Measurements from ENCODE around the gene APMAP. TPM values are rescaled to one million over a fixed set of nuclear protein-coding genes. Genes with fewer than 3 reads are reported as not detected.
"Not testable (repeated sequence)": the region's sequence is repeated elsewhere in the genome, so short reads cannot be mapped to it uniquely, and the experiment has no call there.

APMAP gene
- total RNA-seq, 1 donor from 2014 or later: 28.2 TPM

DNA sequence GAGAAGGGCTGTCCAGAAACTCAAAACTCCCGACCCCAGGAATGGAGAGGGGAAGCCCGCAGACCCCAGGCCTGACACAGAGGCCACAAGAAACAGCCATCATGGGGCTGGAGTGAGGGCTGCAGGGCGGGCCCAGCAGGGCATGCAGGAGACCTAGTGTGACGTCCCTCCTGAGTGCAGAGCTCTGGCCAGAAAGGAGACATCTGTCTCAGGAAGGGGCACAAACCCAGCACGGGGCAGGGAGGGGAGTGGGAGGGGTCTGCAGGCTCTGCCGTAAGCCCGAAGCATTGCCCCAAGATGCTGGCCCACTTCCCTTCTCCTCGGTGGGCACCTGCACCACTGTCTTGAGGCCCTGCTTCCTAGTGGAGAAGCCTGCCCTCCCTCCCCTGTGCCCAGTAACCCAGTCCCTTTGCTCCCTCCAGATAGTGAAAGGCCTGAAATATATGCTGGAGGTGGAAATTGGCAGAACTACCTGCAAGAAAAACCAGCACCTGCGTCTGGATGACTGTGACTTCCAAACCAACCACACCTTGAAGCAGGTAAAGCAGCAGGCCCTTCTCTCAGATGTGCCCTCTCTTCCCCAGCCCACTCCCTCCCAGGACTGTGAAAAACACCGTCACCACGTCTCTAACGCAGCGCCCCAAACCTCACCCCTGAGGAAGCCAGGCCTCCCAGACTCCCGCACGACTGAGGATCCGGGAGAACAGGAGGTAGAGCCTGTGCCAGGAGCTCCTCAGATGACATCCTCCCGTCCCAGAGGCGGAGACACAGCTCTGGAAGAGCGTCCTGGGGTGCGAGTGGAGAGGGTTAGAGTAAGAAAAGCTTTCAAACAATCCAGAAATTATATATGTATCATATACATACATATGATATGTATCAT is 33.8 kb downstream of the APMAP start:
- DNase-seq (ENCODE audit: low spot score): peak; percentile 38
- intact Hi-C loops (cut with DNase I): no loop called here

- intact Hi-C loops (cut with DNase I): no loop called here
- DNase-seq (ENCODE audit: low spot score): peak; percentile 56
These were observed 35.1 kb downstream of the APMAP start for GRCh38 chr20:24957326-24958016.

DNA sequence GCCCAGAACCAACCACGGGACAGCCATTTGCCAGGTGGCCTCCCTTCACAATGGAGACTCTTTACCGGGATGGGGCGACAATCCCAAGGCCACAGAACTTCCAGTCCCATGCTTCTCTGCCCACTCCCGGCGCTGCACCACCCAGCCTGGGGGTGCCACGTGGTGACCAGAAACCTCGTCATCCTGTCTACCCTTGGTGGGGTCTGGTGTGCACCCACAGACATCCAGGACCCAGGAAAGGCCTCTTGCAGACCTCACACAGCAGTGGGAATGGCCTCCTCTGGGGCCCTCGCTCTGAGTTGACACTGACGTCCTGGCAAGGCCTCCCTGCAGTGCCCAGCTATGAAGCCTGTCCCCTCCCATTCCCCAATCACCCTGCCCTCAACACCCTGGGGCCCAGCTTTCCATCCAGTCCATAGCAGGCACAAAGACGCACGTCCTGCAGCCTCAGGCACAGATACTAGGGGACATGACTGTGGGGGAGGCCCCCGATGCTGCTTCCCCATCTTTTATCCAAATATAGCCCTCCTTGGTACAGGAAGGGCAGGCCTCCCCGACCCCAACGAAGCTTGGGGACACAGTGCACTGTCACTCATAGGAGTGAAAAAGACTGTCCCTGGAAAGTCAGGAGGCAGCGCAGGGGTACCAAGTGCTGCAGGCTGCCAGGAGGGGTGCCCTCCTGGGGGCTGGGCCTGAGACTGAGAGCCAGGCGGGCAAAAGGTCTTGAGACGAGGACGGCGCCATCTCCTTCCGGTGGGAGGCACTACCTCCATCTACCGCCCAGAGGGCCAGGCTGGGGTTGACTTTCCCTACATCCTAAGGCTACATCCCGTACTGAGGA is 36.3 kb downstream of the APMAP start:
- DNase-seq (ENCODE audit: low spot score): no peak
- intact Hi-C loops (cut with DNase I): no loop called here

DNA sequence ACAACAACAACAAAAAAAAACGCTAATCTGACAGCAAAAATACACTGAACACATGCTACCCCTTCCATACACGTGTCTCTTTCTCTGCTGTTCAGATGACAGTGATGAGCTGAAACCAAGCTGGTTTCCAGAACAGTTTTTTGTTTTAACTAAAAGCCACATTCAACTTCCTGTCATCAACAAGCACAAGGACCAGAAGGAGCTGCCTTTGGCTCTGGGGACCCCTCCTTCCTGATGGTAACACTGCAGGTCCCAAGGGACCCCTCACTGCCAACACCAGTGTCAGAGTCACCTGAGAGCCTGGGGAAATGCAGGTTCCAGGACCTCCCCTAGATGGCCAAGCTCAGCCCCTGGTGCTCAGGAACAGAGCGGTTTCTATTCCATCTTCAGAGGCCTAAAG is 37.5 kb downstream of the APMAP start:
- no peak for DNase-seq (ENCODE audit: low spot score)
- intact Hi-C loops (cut with DNase I): no loop called here

DNA sequence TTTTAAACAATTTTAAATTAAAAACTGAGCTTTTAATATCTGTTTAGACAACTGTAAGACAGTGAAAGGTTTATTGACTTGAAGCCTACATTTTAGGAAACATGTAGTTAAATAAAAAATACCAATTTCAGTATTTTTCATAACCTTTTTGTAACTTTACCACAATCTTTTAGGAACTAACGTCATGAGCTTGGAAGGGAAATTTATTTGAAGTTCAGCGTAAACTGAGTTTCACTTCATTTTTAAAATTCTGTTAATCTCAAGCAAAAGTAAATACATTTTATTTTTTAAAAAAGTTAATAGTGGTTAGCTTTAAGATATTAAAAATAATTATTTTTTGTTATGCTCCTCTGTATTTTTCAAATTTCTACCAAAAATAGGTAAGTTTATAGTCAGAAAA is 38.0 kb downstream of the APMAP start:
- DNase-seq (ENCODE audit: low spot score): no peak
- intact Hi-C loops (cut with DNase I): no loop called here

DNA sequence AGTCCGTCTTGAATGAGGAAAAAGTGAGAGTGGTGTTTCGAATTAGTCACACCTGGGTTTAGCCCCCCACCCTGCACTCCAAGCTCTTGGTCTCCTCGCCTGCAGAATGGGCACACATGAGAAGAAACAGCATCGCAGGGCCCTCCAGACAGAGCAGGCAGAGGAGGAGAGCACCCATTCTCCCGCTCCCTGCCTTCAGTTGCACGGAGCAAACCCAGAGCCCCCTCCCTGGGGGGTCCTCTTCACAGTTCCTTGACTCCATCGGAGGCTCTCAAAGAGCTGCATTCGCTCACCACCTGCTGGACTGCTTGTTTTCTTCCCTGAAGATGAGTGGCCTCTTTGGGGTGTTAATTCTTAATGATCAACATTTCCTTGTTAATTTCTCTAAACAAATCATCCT is 38.4 kb downstream of the APMAP start:
- no peak for DNase-seq (ENCODE audit: low spot score)
- intact Hi-C loops (cut with DNase I): no loop called here

DNA sequence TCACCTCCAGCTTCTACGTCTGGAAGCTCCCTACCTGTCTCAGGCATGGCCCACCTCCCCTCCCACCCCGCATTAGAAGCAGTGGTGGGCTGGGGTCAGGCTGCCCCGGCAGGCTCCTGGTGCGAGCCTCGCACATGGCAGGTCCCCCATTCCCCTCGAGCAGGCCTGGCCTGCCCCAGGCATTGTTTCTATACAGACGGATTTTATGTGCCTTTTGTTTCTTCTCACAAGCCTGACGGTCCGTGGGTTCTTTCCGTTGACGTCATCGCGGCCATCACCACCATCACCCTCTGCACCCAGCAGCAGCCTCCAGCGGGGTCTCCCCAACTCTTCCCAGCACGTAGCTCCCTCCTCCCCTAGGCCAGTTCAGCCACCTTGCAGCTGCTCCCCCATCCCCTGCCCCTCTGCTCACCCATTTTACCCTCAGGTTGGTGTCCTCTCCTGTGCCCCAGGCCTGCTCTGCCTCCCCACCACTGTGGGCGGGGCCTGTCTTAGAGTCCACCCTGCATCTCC is 38.9 kb downstream of the APMAP start:
- DNase-seq (ENCODE audit: low spot score): no peak
- intact Hi-C loops (cut with DNase I): no loop called here

DNA sequence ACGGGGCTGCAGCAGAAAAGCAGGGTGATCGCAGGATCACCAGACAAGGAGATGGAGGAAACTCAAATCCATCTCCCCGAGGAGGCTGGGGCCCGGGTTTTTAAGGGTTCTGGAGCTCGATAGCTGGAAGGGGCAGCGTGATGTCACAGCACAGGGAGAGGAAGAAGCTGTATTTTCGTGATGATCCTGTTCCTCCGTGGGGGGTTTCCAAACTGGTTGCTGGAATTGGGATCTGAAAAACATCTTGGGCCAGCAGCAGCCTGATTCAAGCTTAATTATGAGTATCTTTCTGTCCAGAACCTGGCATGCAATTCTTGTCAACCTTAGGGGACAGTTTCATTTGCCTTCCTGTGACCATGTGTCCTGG is 39.4 kb downstream of the APMAP start:
- intact Hi-C loops (cut with DNase I): no loop called here
- DNase-seq (ENCODE audit: low spot score): no peak

DNA sequence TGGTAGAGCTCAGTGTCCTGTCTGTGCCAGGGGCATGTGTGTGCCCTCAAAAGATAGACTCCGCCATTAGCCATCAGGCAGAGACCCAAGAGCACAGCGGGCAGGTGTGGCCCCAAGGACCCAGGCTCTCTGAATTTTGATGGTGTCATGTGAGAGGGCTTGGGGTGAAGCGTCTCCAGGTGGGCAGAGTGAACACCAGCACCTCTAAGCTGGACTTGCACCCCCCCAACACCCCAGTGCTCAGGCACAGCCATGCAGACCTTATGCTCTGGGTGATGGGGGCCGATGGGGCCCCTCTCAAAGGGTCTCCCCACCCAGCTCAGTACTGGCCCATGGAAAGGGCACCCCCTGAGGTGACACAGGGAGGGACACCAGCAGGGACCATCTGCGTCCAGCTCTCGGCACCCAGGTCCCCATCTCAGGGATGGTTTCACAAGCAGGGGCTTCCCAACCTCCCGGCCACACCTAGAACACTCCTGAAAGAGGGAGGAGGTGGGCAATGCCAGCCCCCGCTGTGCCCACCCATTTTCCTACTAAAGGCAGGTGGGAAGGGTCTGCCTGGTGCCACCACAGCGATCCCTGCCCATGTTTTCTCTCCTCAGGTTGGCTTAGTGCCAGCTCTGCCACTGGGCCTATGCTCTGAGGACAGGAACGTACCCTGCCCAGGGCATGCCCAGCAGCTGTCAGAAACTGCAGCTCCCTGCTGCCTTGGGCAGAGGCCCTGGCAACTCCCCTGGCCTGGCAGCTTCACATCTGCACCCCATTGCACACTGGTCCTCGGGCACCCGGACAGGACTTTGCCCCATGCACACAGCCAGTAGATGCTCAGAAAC is 40.0 kb downstream of the APMAP start:
- DNase-seq (ENCODE audit: low spot score): no peak
- intact Hi-C loops (cut with DNase I): no loop called here

DNA sequence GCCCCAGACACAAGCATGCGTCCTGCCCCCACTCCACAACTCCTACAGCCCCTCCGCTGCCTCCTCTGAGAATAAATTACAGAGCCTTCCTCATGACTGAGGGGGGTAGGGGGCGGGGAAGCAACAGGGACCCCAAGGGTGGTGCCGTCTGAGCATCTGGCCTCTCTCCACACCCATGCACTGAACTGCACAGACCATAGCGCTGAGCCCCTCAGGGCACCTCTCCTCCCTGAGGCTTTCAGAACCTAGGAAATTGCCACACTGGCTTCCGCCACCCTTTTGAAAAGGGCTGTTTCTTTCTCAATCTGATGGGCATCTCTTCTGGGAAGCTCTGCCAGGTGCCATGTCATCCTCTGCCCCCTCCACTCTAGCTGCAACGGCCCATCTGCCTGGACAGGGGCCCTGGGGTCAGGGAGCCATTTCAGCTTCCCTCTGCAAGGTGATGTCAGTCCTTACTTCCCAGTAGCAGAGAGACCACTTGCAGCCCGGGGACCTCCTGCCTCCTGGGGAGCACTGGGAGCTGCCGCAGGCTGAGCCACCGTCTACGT is 40.9 kb downstream of the APMAP start:
- intact Hi-C loops (cut with DNase I): no loop called here
- DNase-seq (ENCODE audit: low spot score): no peak

GRCh38 chr20:24950836-24951525 is 41.6 kb downstream of the APMAP start:
- intact Hi-C loops (cut with DNase I): no loop called here
- DNase-seq (ENCODE audit: low spot score): no peak

GRCh38 chr20:24950128-24950835 is 42.3 kb downstream of the APMAP start:
- intact Hi-C loops (cut with DNase I): no loop called here
- DNase-seq (ENCODE audit: low spot score): no peak

- intact Hi-C loops (cut with DNase I): no loop called here
- no peak for DNase-seq (ENCODE audit: low spot score)
These were observed 42.8 kb downstream of the APMAP start for GRCh38 chr20:24949756-24950127.

GRCh38 chr20:24948939-24949679 is 43.4 kb downstream of the APMAP start, which contains the start of gene CST7:
Gene CST7, plus strand, starts transcription at chr20:24949269. Its CDS starts 237 bp downstream, at chr20:24949506.
- intact Hi-C loops (cut with DNase I): no loop called here
- peak; percentile 89 for DNase-seq (ENCODE audit: low spot score)

GRCh38 chr20:24948396-24948938 is 44.1 kb downstream of the APMAP start:
- DNase-seq (ENCODE audit: low spot score); intact Hi-C loops (cut with DNase I): not testable (repeated sequence)

DNA sequence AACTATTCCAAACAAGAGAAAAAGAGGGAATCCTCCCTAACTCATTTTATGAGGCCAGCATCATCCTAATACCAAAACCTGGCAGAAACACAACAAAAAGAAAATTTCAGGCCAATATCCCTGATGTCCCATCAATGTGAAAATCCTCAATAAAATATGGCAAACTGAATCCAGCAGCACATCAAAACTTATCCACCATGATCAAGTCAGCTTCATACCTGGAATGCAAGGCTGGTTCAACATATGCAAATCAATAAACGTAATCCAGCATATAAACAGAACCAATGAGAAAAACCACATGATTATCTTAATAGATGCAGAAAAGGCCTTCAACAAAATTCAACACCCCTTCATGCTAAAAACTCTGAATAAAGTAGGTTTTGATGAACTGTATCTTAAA is 46.2 kb downstream of the APMAP start:
- DNase-seq (ENCODE audit: low spot score); intact Hi-C loops (cut with DNase I): not testable (repeated sequence)

GRCh38 chr20:24943731-24944130 is 48.8 kb downstream of the APMAP start:
- intact Hi-C loops (cut with DNase I): no loop called here
- no peak for DNase-seq (ENCODE audit: low spot score)

Measured in cardiac septum (tissue), 1 donor.